Measurements from ENCODE around the gene OPA3.

The OPA3 gene

GRCh38 chr19:45508861-45509691 is 75.5 kb downstream of the OPA3 start:
- peak overlapping the region; percentile 99 for H3K4me3 ChIP-seq (ENCODE audit: low read depth, low read length)
- DNase-seq (ENCODE audit: low read depth) = no peak

- DNase-seq (ENCODE audit: low read depth) = no peak
- peak overlapping the region; percentile 99 for H3K4me3 ChIP-seq (ENCODE audit: low read depth, low read length)
Measured at GRCh38 chr19:45508417-45508860, 76.2 kb downstream of the OPA3 start.

- H3K4me3 ChIP-seq (ENCODE audit: low read depth, low read length) = peak overlapping the region; percentile 99
- no peak for DNase-seq (ENCODE audit: low read depth)
Measured at GRCh38 chr19:45507872-45508416, 76.7 kb downstream of the OPA3 start.

GRCh38 chr19:45506989-45507871 is 77.4 kb downstream of the OPA3 start, which contains the start of gene VASP:
Gene VASP (plus strand): TSS chr19:45507479. CDS start chr19:45507772, 293 bp downstream.
- no peak for DNase-seq (ENCODE audit: low read depth)
- peak within 1 kb of the TSS; percentile 99 for H3K4me3 ChIP-seq (ENCODE audit: low read depth, low read length)

GRCh38 chr19:45506246-45506988 is 78.2 kb downstream of the OPA3 start:
- H3K4me3 ChIP-seq (ENCODE audit: low read depth, low read length) = peak overlapping the region; percentile 99
- DNase-seq (ENCODE audit: low read depth) = peak; percentile 71

GRCh38 chr19:45505996-45506245 is 78.7 kb downstream of the OPA3 start:
- peak overlapping the region; percentile 99 for H3K4me3 ChIP-seq (ENCODE audit: low read depth, low read length)
- DNase-seq (ENCODE audit: low read depth) = no peak

- DNase-seq (ENCODE audit: low read depth) = no peak
- H3K4me3 ChIP-seq (ENCODE audit: low read depth, low read length) = no peak overlapping the region
Measured at GRCh38 chr19:45505151-45505995, 79.2 kb downstream of the OPA3 start.

GRCh38 chr19:45503909-45504308 is 80.7 kb downstream of the OPA3 start:
- no peak for DNase-seq (ENCODE audit: low read depth)
- no peak overlapping the region for H3K4me3 ChIP-seq (ENCODE audit: low read depth, low read length)

- H3K4me3 ChIP-seq (ENCODE audit: low read depth, low read length) = no peak overlapping the region
- no peak for DNase-seq (ENCODE audit: low read depth)
Measured at GRCh38 chr19:45502111-45502510, 82.5 kb downstream of the OPA3 start.

GRCh38 chr19:45501730-45502014 is 82.9 kb downstream of the OPA3 start:
- no peak overlapping the region for H3K4me3 ChIP-seq (ENCODE audit: low read depth, low read length)
- DNase-seq (ENCODE audit: low read depth) = no peak

- no peak overlapping the region for H3K4me3 ChIP-seq (ENCODE audit: low read depth, low read length)
- no peak for DNase-seq (ENCODE audit: low read depth)
Measured at GRCh38 chr19:45500918-45501729, 83.5 kb downstream of the OPA3 start.

GRCh38 chr19:45499196-45500180 is 85.1 kb downstream of the OPA3 start:
- H3K4me3 ChIP-seq (ENCODE audit: low read depth, low read length) = peak overlapping the region; percentile 27
- DNase-seq (ENCODE audit: low read depth) = no peak

- peak within 1 kb of the TSS; percentile 43 for H3K4me3 ChIP-seq (ENCODE audit: low read depth, low read length)
- no peak for DNase-seq (ENCODE audit: low read depth)
Measured at GRCh38 chr19:45498411-45499195, 86.0 kb downstream of the OPA3 start, which contains the start of gene PPM1N. Gene PPM1N (plus strand): TSS chr19:45498443. CDS start chr19:45498473, 30 bp downstream.

GRCh38 chr19:45497791-45498190 is 86.8 kb downstream of the OPA3 start:
- H3K4me3 ChIP-seq (ENCODE audit: low read depth, low read length) = no peak overlapping the region
- no peak for DNase-seq (ENCODE audit: low read depth)

GRCh38 chr19:45496349-45496953 is 88.2 kb downstream of the OPA3 start:
- peak overlapping the region; percentile 84 for H3K4me3 ChIP-seq (ENCODE audit: low read depth, low read length)
- no peak for DNase-seq (ENCODE audit: low read depth)

GRCh38 chr19:45495178-45495577 is 89.4 kb downstream of the OPA3 start:
- no peak overlapping the region for H3K4me3 ChIP-seq (ENCODE audit: low read depth, low read length)
- DNase-seq (ENCODE audit: low read depth) = no peak
